ENCODE measurements around the gene SERPINB10. TPM values are rescaled to one million over a fixed set of nuclear protein-coding genes. Genes with fewer than 3 reads are reported as not detected.

Gene SERPINB10
- polyA plus RNA-seq, 1 experiment = 0.38 TPM

- Histone ChIP-seq H3K4me3 (ENCODE audit: low read depth, low read length) (no peak overlapping the region), H3K36me3 (ENCODE audit: control insufficient read depth, insufficient read depth, low read length) (no peaks in the 10 kb centered on the region), H3K27me3 (ENCODE audit: control insufficient read depth, insufficient read depth, low read length) (no peaks in the 10 kb centered on the region)
- POLR2A ChIA-PET = no interaction called here
- CTCF ChIA-PET = no interaction called here
- DNase-seq (ENCODE audit: low read depth) = no peak
- peak; percentile 26 for TF ChIP-seq CTCF (IDR thresholded peaks at IDR 0.05; ENCODE audit: insufficient read depth, low read depth, low read length)
Measured at GRCh38 chr18:63951302-63951705, 43.5 kb downstream of the SERPINB10 start.

DNA sequence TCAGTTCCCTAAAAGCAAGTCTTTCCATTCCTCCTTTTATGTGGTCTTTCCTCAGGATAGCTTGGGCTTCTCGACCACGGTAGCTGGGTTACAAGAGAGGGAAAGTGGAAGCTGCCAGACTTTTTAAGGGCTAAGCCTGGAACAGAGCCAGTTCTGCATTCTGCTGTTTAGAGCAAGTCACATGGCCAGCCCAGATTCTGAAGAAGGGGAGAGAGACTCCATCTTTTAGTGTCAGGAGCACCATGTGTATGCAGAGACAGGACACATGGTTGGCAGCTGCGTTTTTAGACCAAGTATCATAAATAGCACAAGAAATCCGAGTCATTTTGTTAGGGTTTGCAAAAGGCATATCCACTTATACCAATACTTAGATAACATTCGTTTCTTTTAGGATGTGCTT is 46.1 kb downstream of the SERPINB10 start:
- ChIA-PET POLR2A (no interaction called here), CTCF (interaction anchor here (0.7 to 2.3 kb wide), 5 partner anchors 10 to 22 kb away, joined by 3 to 23 read pairs (median 4); partner anchors contain the start of gene SERPINB8)
- no peak for DNase-seq (ENCODE audit: low read depth)
- Histone ChIP-seq H3K36me3 (ENCODE audit: control insufficient read depth, insufficient read depth, low read length) (no peaks in the 10 kb centered on the region), H3K27me3 (ENCODE audit: control insufficient read depth, insufficient read depth, low read length) (no peaks in the 10 kb centered on the region), H3K4me3 (ENCODE audit: low read depth, low read length) (no peak overlapping the region)
- no peak for TF ChIP-seq CTCF (IDR thresholded peaks at IDR 0.05; ENCODE audit: insufficient read depth, low read depth, low read length)

GRCh38 chr18:63956755-63957154 is 49.0 kb downstream of the SERPINB10 start:
- CTCF ChIA-PET = no interaction called here
- Histone ChIP-seq H3K27me3 (ENCODE audit: control insufficient read depth, insufficient read depth, low read length) (0 out of 2 replicates have a peak, but pooled peaks cover 3% of the 10 kb centered on the region), H3K4me3 (ENCODE audit: low read depth, low read length) (no peak overlapping the region), H3K36me3 (ENCODE audit: control insufficient read depth, insufficient read depth, low read length) (no peaks in the 10 kb centered on the region)
- peak; percentile 9 for DNase-seq (ENCODE audit: low read depth)
- TF ChIP-seq CTCF (IDR thresholded peaks at IDR 0.05; ENCODE audit: insufficient read depth, low read depth, low read length) = no peak
- POLR2A ChIA-PET = no interaction called here

GRCh38 chr18:63960891-63961290 is 53.1 kb downstream of the SERPINB10 start:
- no peak for DNase-seq (ENCODE audit: low read depth)
- no peaks in the 10 kb centered on the region for H3K36me3 ChIP-seq (ENCODE audit: control insufficient read depth, insufficient read depth, low read length)
- ChIA-PET POLR2A (no interaction called here), CTCF (interaction anchor here (1.4 to 5.2 kb wide), 4 partner anchors 9 to 34 kb away, joined by 3 to 67 read pairs (median 29); no protein-coding TSS in a partner anchor)
- no peak for TF ChIP-seq CTCF (IDR thresholded peaks at IDR 0.05; ENCODE audit: insufficient read depth, low read depth, low read length)
- H3K27me3 ChIP-seq (ENCODE audit: control insufficient read depth, insufficient read depth, low read length) = peaks cover 6% of the 10 kb centered on the region
- H3K4me3 ChIP-seq (ENCODE audit: low read depth, low read length) = no peak overlapping the region

- Histone ChIP-seq H3K36me3 (ENCODE audit: control insufficient read depth, insufficient read depth, low read length) (no peaks in the 10 kb centered on the region), H3K4me3 (ENCODE audit: low read depth, low read length) (no peak overlapping the region), H3K27me3 (ENCODE audit: control insufficient read depth, insufficient read depth, low read length) (peaks cover 6% of the 10 kb centered on the region)
- ChIA-PET CTCF (interaction anchor here (0.9 to 5.2 kb wide), 7 partner anchors 9 to 39 kb away, joined by 3 to 67 read pairs (median 23); no protein-coding TSS in a partner anchor), POLR2A (no interaction called here)
- no peak for TF ChIP-seq CTCF (IDR thresholded peaks at IDR 0.05; ENCODE audit: insufficient read depth, low read depth, low read length)
- DNase-seq (ENCODE audit: low read depth) = no peak
Measured at GRCh38 chr18:63961435-63961980, 53.8 kb downstream of the SERPINB10 start.

All from BJ (cell line).